Measurements from ENCODE around the gene ALPK1.

GRCh38 chr4:112341033-112341432 is 43.9 kb downstream of the ALPK1 start:
- TF ChIP-seq POLR2AphosphoS5 (IDR thresholded peaks at IDR 0.05) = no peak
- TF ChIP-seq CTCF (IDR thresholded peaks at IDR 0.05) = no peak
- no peak for TF ChIP-seq POLR2A (IDR thresholded peaks at IDR 0.05)
- no peak for TF ChIP-seq EP300 (IDR thresholded peaks at IDR 0.05)

Measured in sigmoid colon (tissue), 4 donors.